Measurements from ENCODE around the gene CARMIL1. TPM values are rescaled to one million over a fixed set of nuclear protein-coding genes. Genes with fewer than 3 reads are reported as not detected.

CARMIL1 gene
- polyA plus RNA-seq, 1 donor, result 106 TPM

- no peak for DNase-seq
Measured at GRCh38 chr6:25307805-25308494, 28.8 kb downstream of the CARMIL1 start.

GRCh38 chr6:25309886-25310285, 30.7 kb downstream of the CARMIL1 start:
- no peak for DNase-seq

- DNase-seq, result no peak
Measured at GRCh38 chr6:25311331-25311840, 32.2 kb downstream of the CARMIL1 start.

DNA sequence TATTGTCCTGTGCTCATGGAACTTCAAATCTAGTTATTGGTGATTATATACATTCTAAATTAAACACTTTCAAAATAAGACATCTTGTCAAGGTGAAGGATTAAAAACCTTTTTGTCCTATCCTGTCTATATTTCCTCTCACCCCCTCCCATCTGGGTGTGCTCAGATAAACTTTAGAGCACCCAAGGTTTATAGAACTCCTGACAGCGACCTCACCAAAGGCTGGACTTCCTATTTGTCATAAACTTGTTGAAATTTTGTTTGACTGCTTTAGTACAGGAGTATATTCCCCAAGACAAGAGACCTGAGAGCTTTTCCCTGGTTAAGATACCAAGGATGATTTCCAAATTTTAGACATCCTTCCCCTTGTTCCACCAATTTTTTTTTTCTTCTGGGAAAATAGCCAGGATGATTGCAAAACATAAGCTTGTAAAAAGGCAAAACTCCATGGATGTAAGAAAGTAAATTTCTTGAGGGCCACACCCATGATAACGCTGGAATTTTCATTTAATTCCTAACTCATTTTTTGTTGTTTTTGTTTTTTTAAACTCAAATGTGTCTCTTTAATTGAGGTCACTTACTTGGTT, 33.0 kb downstream of the CARMIL1 start:
- no peak for DNase-seq

GRCh38 chr6:25312703-25313102, 33.5 kb downstream of the CARMIL1 start:
- DNase-seq, result no peak

GRCh38 chr6:25314509-25315175, 35.5 kb downstream of the CARMIL1 start:
- DNase-seq, result no peak

DNA sequence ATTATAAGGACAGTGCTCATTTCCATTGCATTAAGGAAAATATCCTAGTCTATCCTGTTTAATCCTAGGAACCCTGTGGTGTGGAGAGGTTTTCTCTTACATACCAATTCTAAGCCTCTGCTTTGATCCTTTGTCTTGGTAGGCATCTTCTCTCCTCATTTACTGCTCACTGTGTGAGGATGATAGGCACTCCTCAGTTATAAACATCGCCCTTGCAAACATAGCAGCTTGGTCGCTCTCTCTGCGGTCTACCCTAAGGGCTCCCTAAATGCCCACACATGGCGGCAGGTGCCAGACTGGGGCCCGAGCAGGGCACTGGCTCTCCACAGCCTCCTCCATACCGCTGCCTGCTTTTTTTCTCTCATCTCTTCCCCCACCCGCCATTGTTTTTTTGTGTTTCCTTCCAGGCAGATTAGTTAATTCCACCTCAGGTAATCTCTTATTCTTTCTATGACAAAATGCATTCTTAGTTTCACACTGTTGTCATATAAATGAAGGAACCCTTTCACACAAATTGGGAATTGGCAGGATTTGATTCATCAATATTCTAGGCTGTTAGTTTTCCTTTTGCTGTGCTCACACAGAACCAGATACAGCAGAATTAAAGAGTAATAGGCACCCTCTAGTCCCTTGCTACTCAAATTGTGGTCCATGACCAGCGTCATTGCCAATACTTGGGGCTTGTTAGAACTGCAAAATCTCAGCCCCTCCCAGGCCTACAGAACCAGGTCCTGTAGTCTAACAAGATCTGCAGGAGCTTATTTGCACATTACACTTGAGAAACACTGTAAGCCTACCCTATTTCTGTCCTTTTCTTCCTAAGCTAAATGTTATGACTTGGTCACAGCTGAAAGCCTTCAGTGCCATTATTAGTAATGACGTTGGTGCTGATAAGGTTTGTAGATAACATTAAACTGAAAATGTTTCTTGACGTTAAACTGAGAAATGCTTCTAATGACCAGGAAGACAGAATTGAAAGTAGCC, 36.3 kb downstream of the CARMIL1 start:
- no peak for DNase-seq

DNA sequence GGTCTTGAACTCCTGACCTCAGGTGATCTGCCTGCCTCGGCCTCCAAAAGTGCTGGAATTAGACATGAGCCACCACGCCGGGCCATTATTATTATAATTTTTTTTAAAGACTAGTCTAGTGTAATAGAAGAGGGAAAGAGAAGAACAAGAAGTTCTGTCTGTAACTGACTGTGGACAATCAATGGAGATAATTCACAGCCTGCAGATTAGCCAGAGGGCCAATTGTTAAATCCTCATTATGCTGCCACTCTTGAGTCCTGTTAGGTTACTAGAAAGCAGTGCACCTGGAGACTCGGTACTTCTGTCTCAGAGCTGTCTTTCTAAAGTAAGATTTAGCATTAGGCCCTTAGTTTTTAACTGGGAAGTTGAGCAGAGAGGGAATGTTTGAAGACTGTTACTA, 37.5 kb downstream of the CARMIL1 start:
- DNase-seq, result no peak

- DNase-seq, result no peak
Measured at GRCh38 chr6:25318589-25318988, 39.4 kb downstream of the CARMIL1 start.

GRCh38 chr6:25320459-25320858, 41.3 kb downstream of the CARMIL1 start:
- DNase-seq, result no peak

- DNase-seq, result no peak
Measured at GRCh38 chr6:25322692-25323091, 43.5 kb downstream of the CARMIL1 start.

GRCh38 chr6:25324066-25324762, 45.0 kb downstream of the CARMIL1 start:
- DNase-seq, result no peak

DNA sequence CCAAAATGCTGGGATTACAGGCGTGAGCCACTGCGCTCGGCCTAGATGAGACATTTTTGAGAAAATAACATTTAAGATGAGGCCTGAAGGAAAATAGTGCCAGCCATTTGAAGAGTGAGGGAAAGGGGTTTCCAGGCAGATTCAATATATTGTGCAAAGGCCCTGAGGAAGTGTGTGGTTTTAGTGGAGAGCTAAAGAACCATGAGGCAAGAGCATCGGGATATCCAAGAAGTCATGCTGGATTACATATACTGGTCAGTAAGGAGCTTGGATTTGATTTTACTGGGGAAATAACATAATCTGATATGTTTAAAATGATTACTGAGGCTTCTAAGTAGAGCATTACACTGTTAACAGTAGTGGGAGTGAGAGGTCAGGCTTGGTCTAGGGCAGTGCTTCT, 47.0 kb downstream of the CARMIL1 start:
- DNase-seq, result no peak

DNA sequence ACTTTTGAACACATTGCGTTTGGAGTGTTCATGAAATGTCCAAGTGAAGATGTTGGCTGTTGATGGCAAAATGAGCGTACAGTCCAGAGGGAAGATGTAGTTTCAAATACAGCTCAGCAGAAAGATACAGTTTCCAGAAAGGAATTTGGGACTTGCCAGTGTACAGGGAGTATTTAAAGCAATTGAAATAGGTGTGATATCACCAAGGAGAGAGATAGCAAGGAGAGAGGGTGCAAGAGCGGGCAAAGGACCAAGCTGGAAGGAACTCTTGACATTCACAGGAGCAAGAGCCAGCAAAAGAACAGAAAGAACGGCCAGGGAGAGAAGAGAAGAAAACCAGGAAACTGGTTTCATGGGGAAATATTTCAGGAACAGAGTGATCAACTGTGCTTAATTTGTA, 47.8 kb downstream of the CARMIL1 start:
- no peak for DNase-seq

- DNase-seq, result no peak
Measured at GRCh38 chr6:25327432-25327831, 48.3 kb downstream of the CARMIL1 start.

- no peak for DNase-seq
Measured at GRCh38 chr6:25329161-25329817, 50.1 kb downstream of the CARMIL1 start.

DNA sequence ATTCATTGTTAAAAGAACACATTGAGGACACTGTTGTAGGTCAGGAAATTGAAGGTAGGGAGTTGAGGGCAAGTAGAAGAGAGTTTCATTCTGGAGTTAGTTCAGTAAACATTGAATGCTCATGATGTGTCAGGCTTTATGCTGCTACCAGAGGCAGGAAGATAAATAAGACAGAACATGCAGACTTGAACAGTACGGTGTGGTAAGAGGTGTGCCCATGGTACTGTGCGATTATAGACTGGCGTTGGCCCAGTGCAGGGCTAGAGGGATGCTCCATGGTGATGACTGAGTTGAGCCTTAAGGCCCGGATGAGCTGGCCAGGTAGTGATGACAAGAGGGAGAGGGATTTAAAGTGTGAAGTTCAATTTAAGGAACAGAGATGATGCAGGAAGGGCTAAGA, 50.8 kb downstream of the CARMIL1 start:
- no peak for DNase-seq

DNA sequence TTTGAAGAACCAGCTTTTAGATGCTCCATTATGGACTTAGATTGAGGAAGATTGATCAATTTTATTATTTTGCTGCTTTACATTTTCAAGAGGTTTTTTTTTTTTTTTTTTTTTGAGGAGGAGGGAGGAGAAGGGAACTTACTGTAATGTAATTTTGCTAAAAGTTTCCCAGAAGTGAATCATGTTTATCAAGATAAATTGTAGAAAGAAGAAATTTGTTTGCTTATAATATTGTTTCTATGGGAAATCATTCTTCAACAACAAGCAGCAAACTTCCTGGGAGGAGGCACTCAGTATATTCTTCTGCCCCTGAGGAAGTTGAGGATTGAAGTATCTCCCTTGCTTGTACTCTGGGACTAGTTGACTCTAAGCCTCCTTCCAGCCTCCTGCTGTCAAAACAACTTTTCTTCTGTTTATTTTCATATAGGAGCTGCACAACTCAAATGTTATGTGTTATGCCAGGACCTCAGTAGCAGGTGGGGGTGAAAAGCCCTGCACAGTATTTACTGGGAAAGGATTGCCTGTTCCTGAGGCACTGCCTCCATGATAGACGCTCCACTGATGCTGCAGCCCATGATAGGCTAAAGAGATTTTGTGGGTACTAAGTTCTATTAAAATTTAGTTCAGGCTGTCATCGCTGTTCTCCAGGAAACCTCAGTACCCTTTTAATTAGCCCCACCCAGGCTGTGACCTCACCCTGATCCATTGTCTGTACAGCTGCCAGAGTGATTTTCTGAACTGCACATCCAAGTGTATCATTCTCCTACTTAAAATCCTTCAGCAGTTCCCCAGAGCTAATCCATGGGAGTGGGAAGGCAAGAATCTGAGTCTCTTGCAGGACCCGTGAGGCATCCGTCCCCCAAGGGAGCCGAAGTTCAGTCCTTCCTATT, 51.9 kb downstream of the CARMIL1 start:
- no peak for DNase-seq

GRCh38 chr6:25332165-25332564, 53.0 kb downstream of the CARMIL1 start:
- DNase-seq, result no peak

- DNase-seq, result no peak
Measured at GRCh38 chr6:25332655-25333071, 53.5 kb downstream of the CARMIL1 start.

Measured in left kidney (tissue), 2 donors.